PFSK-1 (cell line): ENCODE results near the gene METTL26.

Experiments used
- FOXP2 ChIP-seq: optimal IDR thresholded peaks from 2 replicates; pipeline ENCODE3; 2011; ENCODE audit warnings: borderline replicate concordance, control low read depth, inconsistent platforms; ENCODE audit not compliant: insufficient read depth; ENCODE audit errors: extremely low read length, extremely low read depth
- POLR2AphosphoS5 ChIP-seq: IDR thresholded peaks from 2 replicates; pipeline ENCODE4 v1.6.1; 2012; ENCODE audit warnings: low read depth, mild to moderate bottlenecking, control low read depth, low read length, moderate library complexity
- REST ChIP-seq, 2 experiments: IDR thresholded peaks; 2 replicates each; pipeline versions ENCODE4 v1.6.1 to v1.8.0; 2011 to 2012; ENCODE audit warnings: low read depth in 2 of 2, low read length in 2 of 2, control low read depth in 1 of 2, inconsistent platforms in 1 of 2, mild to moderate bottlenecking in 1 of 2, moderate library complexity in 1 of 2; ENCODE audit not compliant: insufficient read depth in 1 of 2
- SIN3A ChIP-seq: IDR thresholded peaks from 2 replicates; pipeline ENCODE4 v1.6.1; 2012; ENCODE audit warnings: mild to moderate bottlenecking, low read length, moderate library complexity, borderline replicate concordance; ENCODE audit not compliant: insufficient read depth
- TAF1 ChIP-seq: IDR thresholded peaks from 2 replicates; pipeline ENCODE4 v1.6.1; 2012; ENCODE audit warnings: low read length, control low read depth, borderline replicate concordance; ENCODE audit not compliant: insufficient read depth

Gene METTL26

GRCh38 chr16:620700-621525, 15.2 kb downstream of the METTL26 start:
- TF ChIP-seq TAF1 (no peak), POLR2AphosphoS5 (no peak), REST (IDR thresholded peaks at IDR 0.05; ENCODE audit: insufficient read depth in 1 of 2, low read depth in 2 of 2, low read length in 2 of 2) (no peak), FOXP2 (no peak), SIN3A (no peak)

- TF ChIP-seq SIN3A, result no peak
- no peak for TF ChIP-seq POLR2AphosphoS5
- no peak for TF ChIP-seq TAF1
- no peak for TF ChIP-seq REST (IDR thresholded peaks at IDR 0.05; ENCODE audit: insufficient read depth in 1 of 2, low read depth in 2 of 2, low read length in 2 of 2)
- no peak for TF ChIP-seq FOXP2
Measured at GRCh38 chr16:619476-620100, 16.5 kb downstream of the METTL26 start.

GRCh38 chr16:617855-618254, 18.2 kb downstream of the METTL26 start:
- TF ChIP-seq FOXP2, result no peak
- TF ChIP-seq TAF1, result no peak
- no peak for TF ChIP-seq REST (IDR thresholded peaks at IDR 0.05; ENCODE audit: insufficient read depth in 1 of 2, low read depth in 2 of 2, low read length in 2 of 2)
- TF ChIP-seq SIN3A, result no peak
- TF ChIP-seq POLR2AphosphoS5, result no peak

GRCh38 chr16:616733-617586, 19.1 kb downstream of the METTL26 start:
- TF ChIP-seq POLR2AphosphoS5 (no peak), REST (IDR thresholded peaks at IDR 0.05; ENCODE audit: insufficient read depth in 1 of 2, low read depth in 2 of 2, low read length in 2 of 2) (no peak), FOXP2 (no peak), TAF1 (no peak), SIN3A (no peak)
